Ascending aorta (tissue), 2 donors: Measurements from ENCODE around the gene ANO9. TPM values are rescaled to one million over a fixed set of nuclear protein-coding genes. Genes with fewer than 3 reads are reported as not detected.

Experiments used
- DNase-seq, 2 donors: peaks; one replicate each; pipeline ENCODE4 v3.0.0-alpha.2; 2019; ENCODE audit warnings: low spot score in 2 of 2
- H3K27ac ChIP-seq, 2 donors: fragments of 200-600 bp; sonication (generic); one replicate each; pipeline ENCODE4 v1.5.1; 2016 to 2017; ENCODE audit warnings: mild to moderate bottlenecking in 1 of 2
- H3K27me3 ChIP-seq: fragments of 200-600 bp; sonication (generic); one replicate; pipeline ENCODE4 v1.5.1; 2017
- H3K36me3 ChIP-seq, 2 donors: fragments of 200-600 bp; sonication (generic); one replicate each; pipeline ENCODE4 v1.5.1; 2016
- H3K4me1 ChIP-seq, 2 donors: fragments of 200-600 bp; sonication (generic); one replicate each; pipeline ENCODE4 v1.5.1; 2016 to 2017; ENCODE audit warnings: mild to moderate bottlenecking in 1 of 2
- H3K4me3 ChIP-seq, 2 donors: fragments of 200-600 bp; sonication (generic); one replicate each; pipeline ENCODE4 v1.5.1; 2016 to 2017; ENCODE audit warnings: mild to moderate bottlenecking in 1 of 2
- H3K9me3 ChIP-seq, 2 donors: fragments of 200-600 bp; sonication (generic); one replicate each; pipeline ENCODE4 v1.5.1; 2016
- CTCF ChIP-seq, 3 experiments: fragments of 200-600 bp in 2 of 3; fragments of 450-650 bp in 1 of 3; sonication (generic) in 2 of 3; IDR thresholded peaks; one replicate each; pipeline ENCODE4 v1.5.1; 2016 to 2019; ENCODE audit warnings: antibody characterized with exemption in 3 of 3, mild to moderate bottlenecking in 1 of 3, moderate library complexity in 1 of 3
- intact Hi-C: fragments of 100-400 bp; cut with DNase I; formaldehyde crosslinking; loops from one replicate; pipeline ENCODE4 v1.15.1; 2023
- total RNA-seq: library from RNA; depleted of rRNA; stranded (reverse); fragments of >200 nt; gene quantifications from one replicate; pipeline ENCODE4 v1.1.0, GENCODE V29; 2016

ANO9 gene
- total RNA-seq, 1 donor from 2014 or later, result 4.0 TPM

- intact Hi-C loops, result no loop called here
- H3K4me3 ChIP-seq, result no peak overlapping the region
- TF ChIP-seq CTCF (IDR thresholded peaks at IDR 0.05), result no peak
- no peak overlapping the region for H3K27ac ChIP-seq
- no peaks in the 10 kb centered on the region for H3K27me3 ChIP-seq
- no peaks in the 10 kb centered on the region for H3K9me3 ChIP-seq
- DNase-seq, result no peak
- H3K4me1 ChIP-seq, result no peaks in the 10 kb centered on the region
- peaks cover 31 to 41% of the 10 kb centered on the region in 2 donors for H3K36me3 ChIP-seq
Observed at GRCh38 chr11:489610-490185, 47.9 kb upstream of the ANO9 start.

- DNase-seq, result no peak
- Histone ChIP-seq H3K36me3 (peaks cover 24 to 34% of the 10 kb centered on the region in 2 donors), H3K27me3 (no peaks in the 10 kb centered on the region), H3K4me1 (no peaks in the 10 kb centered on the region), H3K9me3 (no peaks in the 10 kb centered on the region), H3K4me3 (no peak overlapping the region), H3K27ac (no peak overlapping the region)
- no peak for TF ChIP-seq CTCF (IDR thresholded peaks at IDR 0.05)
- intact Hi-C loops, result no loop called here
Observed at GRCh38 chr11:488992-489391, 47.2 kb upstream of the ANO9 start.

- intact Hi-C loops, result no loop called here
- Histone ChIP-seq H3K27ac (no peak overlapping the region), H3K9me3 (no peaks in the 10 kb centered on the region), H3K36me3 (peaks cover 19 to 30% of the 10 kb centered on the region in 2 donors), H3K4me3 (no peak overlapping the region), H3K27me3 (no peaks in the 10 kb centered on the region), H3K4me1 (no peaks in the 10 kb centered on the region)
- DNase-seq, result no peak
- TF ChIP-seq CTCF (IDR thresholded peaks at IDR 0.05), result no peak
Observed at GRCh38 chr11:488579-488978, 46.8 kb upstream of the ANO9 start.

- TF ChIP-seq CTCF (IDR thresholded peaks at IDR 0.05), result no peak
- Histone ChIP-seq H3K4me1 (no peaks in the 10 kb centered on the region), H3K4me3 (no peak overlapping the region), H3K27me3 (no peaks in the 10 kb centered on the region), H3K36me3 (peaks cover 17 to 27% of the 10 kb centered on the region in 2 donors), H3K27ac (no peak overlapping the region), H3K9me3 (no peaks in the 10 kb centered on the region)
- intact Hi-C loops, result no loop called here
- DNase-seq, result no peak
Observed at GRCh38 chr11:488062-488461, 46.3 kb upstream of the ANO9 start.

- no peak overlapping the region for H3K27ac ChIP-seq
- H3K4me3 ChIP-seq, result no peak overlapping the region
- intact Hi-C loops, result no loop called here
- DNase-seq, result no peak
- TF ChIP-seq CTCF (IDR thresholded peaks at IDR 0.05), result no peak
- H3K4me1 ChIP-seq, result no peaks in the 10 kb centered on the region
- no peaks in the 10 kb centered on the region for H3K27me3 ChIP-seq
- peaks cover 17 to 22% of the 10 kb centered on the region in 2 donors for H3K36me3 ChIP-seq
- H3K9me3 ChIP-seq, result no peaks in the 10 kb centered on the region
Observed at GRCh38 chr11:487571-488021, 45.8 kb upstream of the ANO9 start.

GRCh38 chr11:486189-486588 is 44.4 kb upstream of the ANO9 start:
- intact Hi-C loops, result no loop called here
- Histone ChIP-seq H3K36me3 (peaks cover 16 to 17% of the 10 kb centered on the region in 2 donors), H3K4me1 (no peaks in the 10 kb centered on the region), H3K27me3 (no peaks in the 10 kb centered on the region), H3K27ac (no peak overlapping the region), H3K9me3 (no peaks in the 10 kb centered on the region), H3K4me3 (no peak overlapping the region)
- no peak for DNase-seq
- no peak for TF ChIP-seq CTCF (IDR thresholded peaks at IDR 0.05)
